HCT116 (cell line): Measurements from ENCODE around the gene TGM6. TPM values are rescaled to one million over a fixed set of nuclear protein-coding genes. Genes with fewer than 3 reads are reported as not detected.

Experiments used
- ATAC-seq: fragments of 200-7000 bp; cut with Tn5 transposase; 2 replicates; pipeline ENCODE4 v1.9.1; 2020; ENCODE audit warnings: mild to moderate bottlenecking, moderate library complexity
- BruUV-seq: library from RNA; stranded (reverse); fragments of 400-500 nt; replicated peaks from 2 replicates; lab custom pipeline; 2021; lab: Mats Ljungman, UMichigan
- CTCF ChIA-PET: fragments of 300-600 bp; sonication (Branson Sonifier 250); formaldehyde crosslinking; loops from one replicate; lab custom pipeline; 2021; ENCODE audit warnings: antibody characterized with exemption; lab: Charles Lee
- POLR2A ChIA-PET: fragments of 300-600, 350-600 bp; sonication (Branson Sonifier 250); formaldehyde crosslinking; loops from one replicate; lab custom pipeline; 2021; ENCODE audit warnings: antibody characterized with exemption; lab: Charles Lee
- RAD21 ChIA-PET, 2 experiments: fragments of 300-600 bp; sonication (Branson Sonifier 250); formaldehyde crosslinking; loops; one replicate each; lab custom pipeline; 2023; ENCODE audit warnings: low total read pairs in 2 of 2; ENCODE audit not compliant: uncharacterized antibody in 2 of 2, unreplicated experiment in 2 of 2, low non-redundant PET in 1 of 2; lab: Charles Lee
- DNase-seq: peaks from one replicate; pipeline ENCODE4 v3.0.0-alpha.2; 2010; ENCODE audit warnings: low read depth, low spot score
- H2AFZ ChIP-seq: fragments of 200-600 bp; shearing (Covaris generic), sonication (generic); 2 replicates; pipeline ENCODE4 v1.6.1; 2017; ENCODE audit warnings: low read depth, mixed run types, mixed read lengths, antibody characterized with exemption, low read length; ENCODE audit not compliant: poor library complexity, severe bottlenecking
- H3K27ac ChIP-seq: 2 replicates; pipeline ENCODE4 v1.5.1; 2012; ENCODE audit warnings: low read depth, low read length
- H3K27me3 ChIP-seq: fragments of 200-600 bp; sonication (generic); 2 replicates; pipeline ENCODE4 v1.6.1; 2016; ENCODE audit warnings: mixed run types, low read length, mixed read lengths; ENCODE audit not compliant: insufficient read depth
- H3K36me3 ChIP-seq, 2 experiments: fragments of 200-500 bp in 1 of 2; fragments of 200-600 bp in 1 of 2; sonication (Bioruptor generic) in 1 of 2; sonication (generic) in 1 of 2; 2 replicates each; pipeline versions ENCODE4 v1.5.1 to v1.6.1; 2014 to 2016; ENCODE audit warnings: low read length in 2 of 2, inconsistent platforms in 1 of 2, mixed read lengths in 1 of 2, mixed run types in 1 of 2; ENCODE audit not compliant: insufficient read depth in 2 of 2, control insufficient read depth in 1 of 2
- H3K4me1 ChIP-seq, 2 experiments: fragments of 200-600 bp in 1 of 2; sonication (generic) in 1 of 2; 2 replicates each; pipeline versions ENCODE4 v1.5.1 to v1.6.1; 2012 to 2017; ENCODE audit warnings: low read length in 2 of 2, inconsistent platforms in 1 of 2, mild to moderate bottlenecking in 1 of 2, mixed read lengths in 1 of 2, mixed run types in 1 of 2, moderate library complexity in 1 of 2; ENCODE audit not compliant: insufficient read depth in 2 of 2, control insufficient read depth in 1 of 2
- H3K4me2 ChIP-seq: fragments of 200-600 bp; sonication (generic); 2 replicates; pipeline ENCODE4 v1.6.1; 2017; ENCODE audit warnings: mixed run types, low read length, mixed read lengths
- H3K4me3 ChIP-seq, 2 experiments: fragments of 200-600 bp in 1 of 2; sonication (generic) in 1 of 2; replicated peaks in 1 of 2; 2 replicates each; pipeline ENCODE4 v1.5.1; 2011 to 2016; ENCODE audit warnings: low read length in 2 of 2, control low read depth in 1 of 2, low read depth in 1 of 2, mild to moderate bottlenecking in 1 of 2, mixed read lengths in 1 of 2, mixed run types in 1 of 2
- H3K79me2 ChIP-seq: fragments of 200-600 bp; sonication (generic); 2 replicates; pipeline ENCODE4 v1.6.1; 2017; ENCODE audit warnings: mild to moderate bottlenecking, mixed run types, low read length, moderate library complexity, mixed read lengths; ENCODE audit not compliant: insufficient read depth
- H3K9ac ChIP-seq: fragments of 200-600 bp; sonication (generic); 2 replicates; pipeline ENCODE4 v1.6.1; 2016; ENCODE audit warnings: low read length, mixed read lengths
- H3K9me2 ChIP-seq: fragments of 200-600 bp; sonication (generic), shearing (Covaris generic); 2 replicates; pipeline ENCODE4 v1.6.1; 2017; ENCODE audit warnings: mixed run types, mild to moderate bottlenecking, moderate library complexity; ENCODE audit not compliant: insufficient read depth
- H3K9me3 ChIP-seq, 2 experiments: fragments of 200-500 bp in 1 of 2; fragments of 200-600 bp in 1 of 2; sonication (Bioruptor generic) in 1 of 2; sonication (generic) in 1 of 2; 2 replicates each; pipeline ENCODE4 v1.6.1; 2014 to 2017; ENCODE audit warnings: low read length in 2 of 2, mixed read lengths in 2 of 2, inconsistent platforms in 1 of 2, low read depth in 1 of 2, mild to moderate bottlenecking in 1 of 2, mixed run types in 1 of 2, moderate library complexity in 1 of 2; ENCODE audit not compliant: control insufficient read depth in 1 of 2, insufficient read depth in 1 of 2
- H4K20me1 ChIP-seq: fragments of 200-600 bp; sonication (generic), shearing (Covaris generic); 2 replicates; pipeline ENCODE4 v1.6.1; 2017; ENCODE audit warnings: mixed run types, mild to moderate bottlenecking, moderate library complexity; ENCODE audit not compliant: insufficient read depth
- CBX3 ChIP-seq: IDR thresholded peaks from 2 replicates; pipeline ENCODE4 v1.6.1; 2012; ENCODE audit warnings: low read depth
- EGR1 ChIP-seq: IDR thresholded peaks from 2 replicates; pipeline ENCODE4 v1.6.1; 2012; ENCODE audit warnings: low read depth
- ELF1 ChIP-seq: IDR thresholded peaks from 2 replicates; pipeline ENCODE4 v1.6.1; 2012; ENCODE audit warnings: low read depth, borderline replicate concordance
- FOSL1 ChIP-seq: IDR thresholded peaks from 2 replicates; pipeline ENCODE4 v1.6.1; 2012; ENCODE audit warnings: low read depth
- JUND ChIP-seq: IDR thresholded peaks from 2 replicates; pipeline ENCODE4 v1.6.1; 2012
- POLR2AphosphoS5 ChIP-seq: IDR thresholded peaks from 2 replicates; pipeline ENCODE4 v1.6.1; 2011; ENCODE audit warnings: mild to moderate bottlenecking, low read depth, low read length, moderate library complexity
- SP1 ChIP-seq: IDR thresholded peaks from 2 replicates; pipeline ENCODE4 v1.6.1; 2012; ENCODE audit warnings: low read depth
- TCF7L2 ChIP-seq: IDR thresholded peaks from 2 replicates; pipeline ENCODE4 v1.7.0; 2011; ENCODE audit warnings: borderline replicate concordance, inconsistent platforms; ENCODE audit not compliant: insufficient read depth, insufficient read length; ENCODE audit errors: extremely low read depth
- YY1 ChIP-seq: IDR thresholded peaks from 2 replicates; pipeline ENCODE4 v1.6.1; 2011; ENCODE audit warnings: low read length, low read depth, moderate library complexity, mild to moderate bottlenecking; ENCODE audit not compliant: insufficient replicate concordance; ENCODE audit errors: extremely low read depth
- ZFX ChIP-seq: fragments of 450-650 bp; IDR thresholded peaks from 2 replicates; pipeline ENCODE4 v1.6.1; 2017
- ZNF274 ChIP-seq: fragments of 200-500 bp; sonication (Bioruptor generic); IDR thresholded peaks from 2 replicates; pipeline ENCODE4 v1.6.1; 2014; ENCODE audit warnings: mild to moderate bottlenecking, low read depth, low read length, inconsistent platforms
- intact Hi-C: fragments of 100-400 bp; cut with micrococcal nuclease; formaldehyde crosslinking; loops from 2 replicates; pipeline ENCODE4 v1.10.0; 2022
- total RNA-seq: library from RNA; stranded (reverse); gene quantifications from one replicate; pipeline ENCODE4 v1.2.1, GENCODE V29; 2021; ENCODE audit not compliant: unreplicated experiment
- TF ChIP-seq, protein P1 (sequence below): IDR thresholded peaks from 2 replicates; pipeline ENCODE4 v1.6.1; 2012
- TF ChIP-seq, protein P2 (sequence below): IDR thresholded peaks from 2 replicates; pipeline ENCODE4 v1.6.1; 2011; ENCODE audit warnings: mild to moderate bottlenecking, low read length, moderate library complexity; ENCODE audit not compliant: insufficient replicate concordance; ENCODE audit errors: extremely low read depth
- TF ChIP-seq, protein P3 (sequence below): IDR thresholded peaks from 2 replicates; pipeline ENCODE4 v1.6.1; 2012

The TGM6 gene
- total RNA-seq, 1 experiment from 2014 or later, result not detected

DNA sequence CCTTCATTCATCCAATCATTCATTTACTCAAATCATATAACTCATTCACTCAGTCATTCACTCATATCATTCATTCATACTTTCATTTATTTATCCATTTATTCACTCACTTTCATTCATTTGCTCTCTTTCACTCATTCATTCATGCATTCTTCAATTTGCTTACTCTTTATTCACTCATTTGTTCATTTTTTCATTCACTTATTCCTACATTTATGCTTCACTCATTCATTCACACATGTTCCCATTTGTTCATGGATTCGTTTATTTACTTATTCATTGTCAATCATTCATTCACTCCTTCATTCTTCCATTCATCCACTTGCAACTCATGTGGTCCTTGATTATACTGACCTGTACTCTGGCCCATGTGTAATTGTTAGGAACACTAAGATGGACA is 50.5 kb downstream of the TGM6 start:
- Histone ChIP-seq H3K4me3 (no peak overlapping the region), H3K27ac (no peak overlapping the region), H3K9me3 (no peaks in the 10 kb centered on the region), H3K27me3 (no peaks in the 10 kb centered on the region), H3K4me2 (no peak overlapping the region), H3K36me3 (no peaks in the 10 kb centered on the region), H3K4me1 (no peaks in the 10 kb centered on the region), H3K9me2 (no peaks in the 10 kb centered on the region), H4K20me1 (no peaks in the 10 kb centered on the region), H2AFZ (no peak overlapping the region), H3K79me2 (no peaks in the 10 kb centered on the region), H3K9ac (no peak overlapping the region)
- intact Hi-C loops, result no loop called here
- TF ChIP-seq POLR2AphosphoS5 (no peak), ELF1 (no peak), EGR1 (no peak)
- TF ChIP-seq, protein P1, sequence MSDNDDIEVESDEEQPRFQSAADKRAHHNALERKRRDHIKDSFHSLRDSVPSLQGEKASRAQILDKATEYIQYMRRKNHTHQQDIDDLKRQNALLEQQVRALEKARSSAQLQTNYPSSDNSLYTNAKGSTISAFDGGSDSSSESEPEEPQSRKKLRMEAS, result no peak
- DNase-seq (no peak), ATAC-seq (no peak)
- RAD21 ChIA-PET, result no interaction called here
- BruUV-seq, result no TSS peak
- POLR2A ChIA-PET, result no interaction called here
- CTCF ChIA-PET, result no interaction called here

DNA sequence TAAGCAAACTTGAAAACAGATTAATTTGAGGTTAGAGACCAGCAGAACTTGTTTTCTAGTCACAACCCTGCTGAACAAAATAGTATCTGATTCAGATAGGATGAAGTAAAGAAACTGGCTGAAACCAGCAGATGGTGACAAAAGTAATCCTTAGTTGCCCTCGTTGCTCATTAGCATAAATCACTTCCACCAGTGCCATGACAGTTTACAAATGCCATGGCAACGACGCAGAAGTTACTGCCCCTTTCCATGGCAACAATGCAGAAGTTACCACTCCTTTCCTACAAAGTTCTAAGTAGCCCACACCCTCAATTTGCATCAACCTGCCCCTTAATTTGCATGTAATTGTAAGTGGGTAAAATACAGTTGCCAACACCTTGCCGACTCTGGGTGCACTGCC is 66.1 kb downstream of the TGM6 start:
- ChIA-PET RAD21 (no interaction called here), POLR2A (no interaction called here), CTCF (interaction anchor here (1.4 kb wide), 1 partner anchor 239 kb away, joined by 4 read pairs; no protein-coding TSS in a partner anchor)
- Histone ChIP-seq H3K4me1 (no peaks in the 10 kb centered on the region), H3K79me2 (no peaks in the 10 kb centered on the region), H3K27me3 (no peaks in the 10 kb centered on the region), H3K9ac (no peak overlapping the region), H3K4me2 (no peak overlapping the region), H3K4me3 (no peak overlapping the region), H3K9me2 (peaks cover 3% of the 10 kb centered on the region; the same call in 1 of the 2 replicates), H3K36me3 (no peaks in the 10 kb centered on the region), H3K9me3 (no peaks in the 10 kb centered on the region), H2AFZ (no peak overlapping the region), H3K27ac (no peak overlapping the region), H4K20me1 (no peaks in the 10 kb centered on the region)
- intact Hi-C loops, result no loop called here
- BruUV-seq, result no TSS peak
- no peak for ATAC-seq
- DNase-seq, result no peak
- TF ChIP-seq SP1 (no peak), POLR2AphosphoS5 (no peak), ZFX (no peak), TCF7L2 (no peak), ZNF274 (no peak), FOSL1 (no peak), CBX3 (no peak), JUND (no peak), YY1 (no peak)
- TF ChIP-seq, protein P2, sequence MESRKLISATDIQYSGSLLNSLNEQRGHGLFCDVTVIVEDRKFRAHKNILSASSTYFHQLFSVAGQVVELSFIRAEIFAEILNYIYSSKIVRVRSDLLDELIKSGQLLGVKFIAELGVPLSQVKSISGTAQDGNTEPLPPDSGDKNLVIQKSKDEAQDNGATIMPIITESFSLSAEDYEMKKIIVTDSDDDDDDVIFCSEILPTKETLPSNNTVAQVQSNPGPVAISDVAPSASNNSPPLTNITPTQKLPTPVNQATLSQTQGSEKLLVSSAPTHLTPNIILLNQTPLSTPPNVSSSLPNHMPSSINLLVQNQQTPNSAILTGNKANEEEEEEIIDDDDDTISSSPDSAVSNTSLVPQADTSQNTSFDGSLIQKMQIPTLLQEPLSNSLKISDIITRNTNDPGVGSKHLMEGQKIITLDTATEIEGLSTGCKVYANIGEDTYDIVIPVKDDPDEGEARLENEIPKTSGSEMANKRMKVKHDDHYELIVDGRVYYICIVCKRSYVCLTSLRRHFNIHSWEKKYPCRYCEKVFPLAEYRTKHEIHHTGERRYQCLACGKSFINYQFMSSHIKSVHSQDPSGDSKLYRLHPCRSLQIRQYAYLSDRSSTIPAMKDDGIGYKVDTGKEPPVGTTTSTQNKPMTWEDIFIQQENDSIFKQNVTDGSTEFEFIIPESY, result no peak
- TF ChIP-seq, protein P3, sequence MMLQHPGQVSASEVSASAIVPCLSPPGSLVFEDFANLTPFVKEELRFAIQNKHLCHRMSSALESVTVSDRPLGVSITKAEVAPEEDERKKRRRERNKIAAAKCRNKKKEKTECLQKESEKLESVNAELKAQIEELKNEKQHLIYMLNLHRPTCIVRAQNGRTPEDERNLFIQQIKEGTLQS, result no peak
